Stimulated activated CD8-positive, alpha-beta memory T cell treated with anti-CD3 and anti-CD28 coated beads, Interleukin-15, amount 100 ng/mL, for 48 hours (primary cell): ENCODE results near the gene NLE1.
"Not testable (repeated sequence)": the region's sequence is repeated elsewhere in the genome, so short reads cannot be mapped to it uniquely, and the experiment has no call there.

Source experiments
- DNase-seq, 2 donors: peaks; one replicate each; pipeline ENCODE4 v3.0.0-alpha.2; 2020; ENCODE audit warnings: low read depth in 2 of 2

NLE1 gene

DNA sequence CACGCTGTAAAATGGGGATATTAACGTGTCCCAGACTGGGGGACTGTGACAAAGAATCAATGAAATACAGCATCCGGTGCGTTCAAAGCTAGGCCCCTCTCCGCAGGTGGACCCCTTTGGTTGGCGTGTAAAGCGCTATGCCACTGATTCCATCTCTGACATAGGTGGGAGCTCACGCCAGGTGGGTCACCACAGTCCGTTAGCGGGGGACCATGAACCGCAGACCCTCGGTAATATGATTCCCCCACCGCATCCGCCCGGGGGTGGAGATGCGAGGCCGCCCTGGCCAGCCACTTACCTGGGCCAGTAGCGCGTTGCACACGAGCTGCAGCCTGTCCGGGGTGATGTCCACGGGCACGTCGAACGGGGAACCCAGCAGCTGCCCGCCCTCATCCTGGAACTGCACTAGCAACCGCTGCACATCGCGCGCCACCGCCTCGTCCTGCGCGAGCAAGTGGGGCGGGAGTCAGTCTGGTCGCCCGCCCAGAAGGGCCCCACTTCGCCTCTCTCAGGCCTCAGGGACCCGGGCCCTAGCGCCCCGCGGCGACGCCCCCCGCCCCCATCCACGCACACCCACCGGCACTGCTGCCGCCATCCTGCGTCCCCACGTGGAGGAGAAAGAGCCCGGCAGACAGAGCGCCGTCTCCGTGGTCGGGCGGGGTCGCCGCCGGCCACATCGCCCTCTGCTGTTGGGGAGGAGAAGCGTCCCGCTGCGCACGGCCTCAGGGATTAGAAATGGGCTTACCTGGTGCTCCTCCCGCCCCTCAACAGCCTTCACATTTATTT lies at the start of gene NLE1:
Gene NLE1, minus strand, starts transcription at position 623 of the 786 bp plus-strand sequence. Its CDS starts 28 bp downstream, at position 595.
- DNase-seq: peak; percentile 79 to 81

DNA sequence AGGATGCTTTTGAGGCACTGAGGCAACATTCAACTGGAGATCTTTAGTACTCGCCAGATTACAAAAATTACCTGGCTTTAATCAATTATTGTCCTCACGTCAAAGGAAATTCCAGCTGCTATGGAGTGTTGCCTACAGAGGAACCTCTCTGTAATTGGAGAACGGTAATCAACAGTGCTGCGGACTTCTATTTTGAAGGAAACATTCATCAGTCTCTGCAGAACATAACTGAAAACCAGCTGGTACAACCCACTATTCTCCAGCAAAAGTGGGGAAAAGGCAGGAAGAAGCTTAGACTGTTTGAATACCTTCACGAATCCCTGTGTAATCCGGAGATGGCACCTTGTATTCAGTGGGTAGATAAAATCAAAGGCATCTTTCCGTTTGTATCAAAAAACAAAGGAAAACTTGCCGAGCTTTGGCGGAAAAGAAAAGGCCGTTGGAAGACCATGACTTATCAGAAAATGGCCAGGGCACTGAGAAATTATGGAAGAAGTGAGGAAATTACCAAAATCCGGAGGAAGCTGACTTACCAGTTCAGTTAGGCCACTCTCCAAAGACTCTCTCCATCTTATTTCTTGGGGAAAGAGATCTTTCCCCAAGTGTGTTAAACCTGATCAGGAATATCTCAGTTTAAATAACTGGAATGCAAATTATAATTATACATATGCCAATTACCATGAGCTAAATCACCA lies 49.0 kb upstream of the NLE1 start:
- DNase-seq: no peak

DNA sequence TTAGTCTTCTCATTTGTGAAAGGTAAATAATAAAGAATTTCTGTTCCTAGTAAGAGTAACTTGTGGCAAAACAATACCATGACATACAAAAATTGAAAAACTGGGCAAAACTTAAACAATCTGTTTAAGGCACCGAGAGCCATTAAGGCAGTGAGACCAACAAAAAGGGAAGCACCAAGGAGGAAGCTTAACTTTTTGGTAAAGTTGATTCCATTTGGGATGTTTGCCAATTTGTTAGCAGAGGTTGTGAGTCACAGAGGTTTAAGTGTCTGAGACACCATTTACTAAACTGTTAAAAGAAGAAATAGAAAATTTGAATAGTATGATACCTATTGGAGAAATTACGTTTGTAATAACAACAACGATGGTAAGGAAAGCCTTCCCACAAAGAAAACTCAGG lies 47.2 kb upstream of the NLE1 start:
- DNase-seq: no peak

DNA sequence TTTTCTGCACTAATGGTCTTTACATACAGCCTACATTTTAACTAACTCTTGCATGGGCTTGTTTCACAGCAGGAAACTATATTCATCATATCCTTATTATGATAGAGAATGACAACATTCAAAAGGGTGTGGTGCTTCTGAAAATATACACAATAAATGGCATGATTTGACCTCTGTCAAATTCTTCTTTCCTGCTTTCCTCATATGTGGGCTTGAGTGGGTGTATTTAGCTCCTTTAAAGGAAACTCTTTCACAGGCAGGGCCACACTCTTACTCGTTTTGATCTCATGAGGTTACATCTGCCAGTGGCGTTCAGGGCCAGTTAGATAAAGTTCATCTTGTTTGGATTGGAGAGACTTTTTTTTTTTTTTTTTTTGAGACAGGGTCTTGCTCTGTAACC lies 46.0 kb upstream of the NLE1 start:
- DNase-seq: no peak

DNA sequence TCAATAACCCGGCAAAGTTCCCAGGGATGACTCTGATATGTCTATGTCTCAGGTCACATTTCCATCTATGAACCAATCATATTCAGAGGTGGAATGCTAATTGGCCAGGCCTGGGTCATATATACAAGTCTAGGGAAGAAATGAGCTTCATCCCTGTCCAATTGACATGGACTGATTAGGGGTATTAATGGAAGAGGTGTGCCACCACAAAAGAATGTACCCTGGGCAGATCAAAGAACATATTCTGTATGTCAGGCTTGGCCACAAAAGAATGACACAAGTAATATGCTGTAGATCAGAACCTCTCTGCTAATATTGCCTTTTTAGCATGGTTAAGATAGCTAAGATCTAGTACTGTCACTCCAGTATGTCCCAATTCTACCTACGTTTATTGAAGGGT lies 45.4 kb upstream of the NLE1 start:
- no peak for DNase-seq

DNA sequence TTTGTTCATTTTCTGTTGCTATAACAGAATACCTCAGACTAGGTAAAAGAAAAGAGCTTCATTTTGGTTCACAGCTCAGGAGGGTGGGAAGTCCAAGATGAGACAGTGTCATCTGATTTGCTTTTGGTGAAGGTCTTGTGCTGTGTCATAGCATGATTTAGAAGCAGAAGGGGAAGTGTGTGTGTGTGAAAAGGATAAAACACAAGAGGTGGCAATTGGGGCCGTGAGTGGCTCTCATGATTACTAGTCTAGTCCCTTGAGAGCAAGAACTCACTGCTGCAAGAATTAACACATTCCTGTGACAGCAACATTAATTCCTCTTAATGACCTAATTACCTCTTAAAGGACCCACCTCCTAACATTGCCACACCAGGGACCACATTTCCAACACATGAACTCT lies 43.7 kb upstream of the NLE1 start:
- DNase-seq: no peak

- DNase-seq: no peak
These were observed 42.2 kb upstream of the NLE1 start for GRCh38 chr17:35184274-35184673.

- no peak for DNase-seq
These were observed 41.2 kb upstream of the NLE1 start for GRCh38 chr17:35183332-35183731.

- not testable (repeated sequence) for DNase-seq
These were observed 37.3 kb upstream of the NLE1 start for GRCh38 chr17:35179379-35179778.

GRCh38 chr17:35176897-35177296 lies 34.8 kb upstream of the NLE1 start:
- no peak for DNase-seq

DNA sequence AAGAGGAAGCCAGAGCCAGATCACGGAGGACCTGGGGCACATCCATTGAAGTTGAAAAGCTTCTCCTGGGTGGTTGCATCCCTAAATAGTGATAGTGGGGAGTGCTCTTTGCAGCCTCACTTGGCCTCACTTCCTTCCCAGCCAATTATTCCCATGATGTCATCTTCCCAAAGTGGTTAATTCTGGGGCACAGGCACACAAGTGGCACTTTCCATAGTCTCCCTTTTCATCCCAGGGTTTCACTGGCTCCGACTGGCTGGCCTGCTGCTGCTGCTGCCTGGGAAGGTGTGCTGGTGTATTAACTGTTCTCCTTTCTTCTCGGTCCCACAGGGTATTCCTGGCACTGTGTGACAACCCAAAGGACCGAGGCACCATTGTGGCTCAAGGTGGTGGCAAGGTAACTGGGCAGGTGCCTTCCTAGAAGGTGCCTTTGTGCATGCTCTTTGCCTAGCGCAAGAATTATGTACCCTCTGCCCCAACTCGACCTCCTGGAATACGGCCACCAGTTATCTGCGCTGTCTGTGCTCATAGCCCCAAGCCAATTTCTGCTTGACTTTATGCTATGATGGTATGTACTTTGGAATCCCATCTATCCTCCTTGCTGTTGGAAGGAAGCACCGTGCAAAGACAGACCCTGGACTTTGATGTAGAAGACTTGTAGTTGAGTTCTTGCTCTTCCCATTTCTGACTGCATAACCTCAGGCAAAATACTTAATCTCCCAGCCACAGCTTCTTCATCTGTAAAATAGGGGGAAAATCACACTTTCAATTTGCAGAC lies 33.7 kb upstream of the NLE1 start:
- no peak for DNase-seq

GRCh38 chr17:35174835-35175334 lies 32.8 kb upstream of the NLE1 start:
- no peak for DNase-seq

GRCh38 chr17:35172321-35172720 lies 30.2 kb upstream of the NLE1 start:
- DNase-seq: not testable (repeated sequence)

GRCh38 chr17:35171834-35172233 lies 29.7 kb upstream of the NLE1 start:
- DNase-seq: no peak

- DNase-seq: no peak
These were observed 29.1 kb upstream of the NLE1 start for GRCh38 chr17:35170968-35171771.

- no peak for DNase-seq
These were observed 27.8 kb upstream of the NLE1 start for GRCh38 chr17:35169835-35170363.

- DNase-seq: no peak
These were observed 25.6 kb upstream of the NLE1 start for GRCh38 chr17:35167666-35168065.

DNA sequence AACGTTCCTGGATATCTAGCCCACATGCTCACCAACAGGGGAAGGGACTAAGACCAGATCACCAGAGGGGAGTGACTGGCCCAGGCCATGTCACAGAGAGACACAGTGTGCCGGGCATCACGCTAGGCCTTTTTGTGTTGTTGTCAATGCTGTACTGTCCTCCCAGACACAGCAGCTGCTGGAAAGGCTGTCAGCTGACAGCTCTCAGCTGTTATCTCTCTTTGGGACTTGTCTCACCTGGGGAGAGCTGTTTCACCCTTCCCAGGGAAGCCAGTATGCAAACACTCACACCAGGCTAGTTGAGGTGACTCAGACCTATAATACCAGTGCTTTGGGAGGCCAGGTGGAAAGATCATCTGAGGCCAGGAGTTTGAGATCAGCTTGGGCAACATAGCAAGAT lies 24.9 kb upstream of the NLE1 start:
- no peak for DNase-seq

- no peak for DNase-seq
These were observed 24.4 kb upstream of the NLE1 start for GRCh38 chr17:35166526-35166925.

- no peak for DNase-seq
These were observed 22.6 kb upstream of the NLE1 start for GRCh38 chr17:35164716-35165115.

DNA sequence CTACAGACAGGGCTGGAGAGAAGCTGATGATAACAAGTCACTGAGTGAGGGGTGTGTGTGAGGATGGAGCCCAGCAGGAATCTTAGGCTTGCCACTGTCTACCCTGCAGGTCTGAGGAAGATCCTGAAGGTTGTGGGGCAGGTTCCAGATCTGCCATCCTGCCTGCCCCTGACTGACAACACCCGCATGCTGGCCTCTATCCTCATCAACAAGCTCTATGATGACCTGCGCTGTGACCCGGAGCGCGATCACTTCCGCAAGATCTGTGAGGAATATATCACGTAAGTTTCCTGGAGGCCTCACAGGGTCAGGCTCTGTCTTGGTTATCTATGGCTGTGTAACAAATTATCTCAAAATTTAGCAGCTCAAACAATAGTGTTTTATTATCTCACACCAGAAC lies 21.8 kb upstream of the NLE1 start:
- no peak for DNase-seq
